Astrocyte (in vitro differentiated cells and primary cell): ENCODE results near the gene CRHR2.

ENCODE experiments used
- CTCF ChIP-seq: IDR thresholded peaks from 2 replicates; pipeline ENCODE4 v1.5.1; 2011; ENCODE audit warnings: low read depth, mild to moderate bottlenecking, inconsistent platforms, low read length, moderate library complexity; ENCODE audit not compliant: insufficient read depth
- EZH2 ChIP-seq: IDR thresholded peaks from 2 replicates; pipeline ENCODE4 v1.6.1; 2012; ENCODE audit warnings: mild to moderate bottlenecking, low read length, inconsistent platforms; ENCODE audit not compliant: insufficient read depth

- TF ChIP-seq CTCF, result no peak
- no peak for TF ChIP-seq EZH2
Measured at GRCh38 chr7:30708412-30708811, 26.2 kb upstream of the CRHR2 start.
